ENCODE measurements around the gene ASB13.

The ASB13 gene, protein sequence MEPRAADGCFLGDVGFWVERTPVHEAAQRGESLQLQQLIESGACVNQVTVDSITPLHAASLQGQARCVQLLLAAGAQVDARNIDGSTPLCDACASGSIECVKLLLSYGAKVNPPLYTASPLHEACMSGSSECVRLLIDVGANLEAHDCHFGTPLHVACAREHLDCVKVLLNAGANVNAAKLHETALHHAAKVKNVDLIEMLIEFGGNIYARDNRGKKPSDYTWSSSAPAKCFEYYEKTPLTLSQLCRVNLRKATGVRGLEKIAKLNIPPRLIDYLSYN

DNA sequence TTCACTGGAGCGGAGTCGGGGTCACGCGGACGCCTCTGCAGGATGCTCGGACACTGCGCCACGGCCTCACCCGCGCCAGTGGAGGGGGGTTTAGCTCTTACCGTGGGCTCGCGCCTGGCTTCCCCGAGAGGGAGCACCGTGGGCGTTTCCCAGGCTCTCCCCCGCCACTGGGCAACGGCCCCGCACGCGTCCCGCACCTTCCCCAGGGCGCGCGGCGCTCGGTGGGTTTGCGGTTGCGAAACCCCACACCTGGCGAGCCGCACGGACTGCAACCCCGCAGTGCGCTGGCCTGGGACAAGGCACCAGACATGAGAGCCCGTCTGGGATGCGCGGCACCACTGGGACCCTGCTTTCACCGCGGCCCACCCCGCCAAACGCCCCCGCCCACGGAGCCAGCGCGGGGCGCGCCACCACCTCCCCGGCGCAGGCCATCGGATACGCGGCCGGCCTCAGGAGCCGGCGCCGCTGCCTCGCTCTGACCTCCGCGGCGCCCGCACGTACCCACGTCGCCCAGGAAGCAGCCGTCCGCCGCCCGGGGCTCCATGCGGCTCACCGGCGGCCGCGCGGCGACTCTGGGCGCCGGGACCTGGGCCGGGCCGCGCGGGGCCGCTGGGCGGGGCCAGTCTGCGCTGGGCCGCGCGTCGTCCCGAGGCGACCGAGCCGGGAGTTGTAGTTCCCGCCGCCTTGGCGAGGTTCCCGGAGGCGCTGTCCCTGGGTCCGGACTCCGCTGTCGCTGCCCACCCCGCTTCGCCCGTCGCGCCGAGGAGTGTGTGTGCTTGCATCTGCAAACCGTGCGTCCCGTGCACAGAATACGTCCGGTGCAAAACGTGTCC is at the start of gene ASB13:
TSS of gene ASB13 (minus strand) at position 588 of the 833 bp plus-strand sequence. CDS start at position 544, 44 bp downstream.
- peak; percentile 22 for DNase-seq (ENCODE audit: low read depth)

DNA sequence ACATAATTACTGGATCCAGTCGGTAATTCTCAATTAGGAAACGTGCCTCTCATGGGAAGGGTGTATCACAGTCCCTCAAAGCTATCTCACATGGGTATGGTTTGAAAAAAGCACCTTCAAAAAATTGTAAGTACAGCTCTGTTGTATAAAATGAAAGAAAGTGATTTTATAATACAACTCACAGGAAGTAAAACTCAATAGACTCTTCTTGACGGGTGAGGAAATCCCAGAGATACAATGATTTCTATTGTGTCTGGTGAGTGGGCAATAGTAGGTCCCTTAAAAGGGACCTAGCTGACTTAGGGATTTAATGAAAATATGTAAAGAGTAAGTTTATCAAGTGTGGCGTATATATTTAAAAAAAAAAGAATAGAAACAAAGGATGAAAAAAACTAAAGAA is 45.2 kb upstream of the ASB13 start:
- no peak for DNase-seq (ENCODE audit: low read depth)

DNA sequence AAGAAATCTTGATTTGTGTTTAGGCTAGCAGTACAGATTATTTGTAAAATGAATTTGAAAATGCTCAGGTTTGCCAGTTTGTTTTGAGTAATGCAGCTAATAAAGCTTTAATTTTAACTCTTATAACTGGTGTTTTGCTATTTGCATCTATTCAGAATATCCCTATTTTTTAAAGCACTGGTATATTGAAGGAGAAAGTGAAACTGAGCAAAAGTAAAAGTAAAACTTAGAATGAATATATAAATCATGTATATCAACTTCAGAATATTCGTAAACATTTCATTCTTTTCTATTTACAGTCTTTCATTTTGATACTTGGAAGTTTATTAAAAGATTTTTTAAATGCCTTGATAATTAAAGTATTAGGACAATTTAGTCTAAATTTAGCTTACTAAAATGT is 44.5 kb upstream of the ASB13 start:
- DNase-seq (ENCODE audit: low read depth) = no peak

DNA sequence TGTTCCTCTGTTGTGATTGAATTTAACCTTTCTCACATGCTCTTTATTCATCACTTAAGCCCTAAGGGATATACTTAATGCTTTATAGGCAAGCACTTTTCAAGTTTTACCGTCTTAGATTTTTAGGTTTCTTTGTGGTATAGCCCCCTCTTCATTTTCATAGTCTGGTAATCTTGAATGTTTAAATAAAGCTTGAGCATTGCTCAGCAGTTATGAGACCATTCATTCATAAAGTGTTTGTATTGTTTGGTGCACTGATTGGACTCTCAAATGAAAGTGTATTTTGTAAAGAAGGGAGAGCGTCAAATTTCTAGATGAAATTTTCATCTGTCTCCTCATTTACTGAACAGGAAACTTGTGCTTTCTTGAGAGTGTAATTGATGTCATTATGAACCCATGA is 43.5 kb upstream of the ASB13 start:
- DNase-seq (ENCODE audit: low read depth) = no peak

DNA sequence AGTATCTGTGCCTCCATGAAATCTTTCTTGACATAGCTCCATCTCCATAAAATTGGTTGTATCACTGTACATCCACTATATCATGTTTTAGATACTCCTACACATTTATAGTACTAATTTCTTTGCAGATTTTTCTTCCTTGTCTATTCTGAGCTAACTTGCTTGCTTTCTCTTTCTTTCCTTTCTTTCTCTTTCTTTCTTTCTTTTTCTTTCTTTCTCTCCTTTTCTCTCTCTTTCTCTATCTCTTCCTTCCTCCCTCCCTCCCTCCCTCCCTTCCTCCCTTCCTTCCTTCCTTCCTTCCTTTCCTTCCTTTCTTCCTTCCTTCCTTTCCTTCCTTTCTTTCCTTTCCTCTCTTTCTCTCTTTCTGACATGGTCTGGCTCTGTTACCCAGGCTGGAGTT is 42.0 kb upstream of the ASB13 start:
- DNase-seq (ENCODE audit: low read depth) = no peak

DNA sequence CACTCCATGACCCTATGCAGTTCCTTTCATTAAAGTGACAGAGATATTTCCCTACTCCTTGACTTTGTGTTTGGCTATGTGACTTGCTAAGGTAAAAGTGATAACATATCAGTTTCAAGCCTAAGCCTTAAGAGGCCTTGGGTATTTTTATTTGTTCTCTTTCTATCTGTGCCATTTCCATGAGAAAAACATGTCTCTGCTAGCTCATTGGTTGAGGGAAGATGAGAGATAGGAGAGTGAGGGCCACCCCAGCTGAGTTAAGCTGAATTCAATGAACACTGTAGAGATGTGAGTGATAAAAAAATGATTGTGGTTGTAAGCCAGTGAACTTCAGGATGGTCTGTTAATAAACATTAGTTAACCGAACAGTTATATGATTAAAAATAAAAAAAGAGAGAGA is 31.7 kb upstream of the ASB13 start:
- no peak for DNase-seq (ENCODE audit: low read depth)

DNA sequence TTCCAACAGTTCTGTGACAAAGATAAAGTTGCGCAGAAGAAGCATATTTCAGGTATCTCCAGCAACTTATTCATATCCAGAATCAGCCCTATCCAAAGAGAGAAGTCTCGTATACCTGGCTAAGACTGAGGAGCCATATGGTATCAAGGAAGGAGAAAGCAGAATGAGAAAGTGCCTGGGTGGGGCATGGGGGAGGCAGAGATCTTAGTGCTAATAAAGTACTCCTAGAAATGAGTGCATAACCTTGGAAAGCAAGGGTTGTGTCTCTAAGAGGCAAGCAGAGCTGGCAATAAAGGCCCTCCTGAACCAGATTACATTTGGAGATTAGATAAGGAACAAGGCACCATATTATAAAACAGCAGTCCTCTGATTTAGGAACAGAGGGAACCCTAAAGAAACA is 30.9 kb upstream of the ASB13 start:
- DNase-seq (ENCODE audit: low read depth) = no peak

DNA sequence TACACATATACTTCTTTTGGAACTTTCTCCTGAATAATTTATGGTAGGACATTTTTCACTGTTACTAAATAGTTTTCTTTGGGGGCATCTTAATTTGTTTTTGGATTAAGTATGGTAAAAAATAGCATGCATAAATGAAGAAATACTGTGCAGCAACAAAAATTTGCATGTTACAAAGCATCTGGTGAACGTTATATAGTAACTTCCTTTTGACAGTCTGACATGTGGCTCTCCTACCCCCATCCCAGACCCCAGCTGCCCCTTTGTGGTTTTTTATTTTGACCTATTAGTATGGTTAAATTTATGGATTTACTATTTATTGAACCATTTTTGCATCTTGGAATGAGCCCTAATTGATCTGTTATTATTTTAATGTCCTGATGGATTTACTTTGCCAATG is 28.2 kb upstream of the ASB13 start:
- no peak for DNase-seq (ENCODE audit: low read depth)

DNA sequence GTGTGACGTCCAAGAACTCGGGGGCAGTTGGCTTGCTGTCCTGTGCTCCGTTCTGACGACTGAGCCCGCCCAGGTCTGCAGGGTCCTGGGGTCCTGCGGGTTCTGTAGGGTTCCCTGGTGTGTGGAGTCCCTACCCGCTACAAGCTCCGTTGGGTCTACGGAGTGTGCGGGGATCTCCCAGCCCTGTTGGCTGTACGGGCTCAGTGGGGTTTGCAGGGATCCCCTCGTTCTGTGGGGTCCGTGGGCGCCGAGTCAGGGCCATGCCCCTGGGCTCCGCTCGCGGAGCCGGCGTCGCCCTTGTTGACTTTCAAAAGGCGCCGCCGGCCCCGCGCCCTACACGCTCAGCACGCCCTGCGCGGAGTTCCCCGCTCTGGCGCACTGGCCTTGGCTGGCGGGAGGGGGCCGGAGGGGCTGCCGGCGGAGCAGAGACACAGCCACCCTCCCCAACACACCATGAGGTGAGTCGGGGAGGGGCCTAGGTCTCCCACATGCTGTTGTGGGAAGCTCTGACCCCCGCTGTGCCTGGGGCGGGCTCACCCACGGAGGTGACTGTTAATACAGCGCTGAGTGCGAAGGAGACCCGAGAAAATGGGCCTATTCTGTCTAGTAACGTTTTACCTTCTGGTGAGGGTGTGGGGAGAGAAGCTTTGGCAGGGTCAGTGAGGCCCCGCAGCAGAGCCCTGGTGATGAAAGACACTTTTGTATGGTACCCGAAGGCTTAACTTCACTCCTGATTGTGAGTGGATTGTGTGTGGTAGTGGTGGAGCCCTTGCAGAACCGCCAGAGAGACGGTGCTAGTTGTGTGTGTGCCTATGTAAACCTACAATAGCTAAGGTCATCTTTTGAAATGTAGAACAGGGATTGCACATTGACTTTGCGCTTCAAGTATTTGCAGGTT is 26.3 kb upstream of the ASB13 start:
- peak; percentile 29 for DNase-seq (ENCODE audit: low read depth)

DNA sequence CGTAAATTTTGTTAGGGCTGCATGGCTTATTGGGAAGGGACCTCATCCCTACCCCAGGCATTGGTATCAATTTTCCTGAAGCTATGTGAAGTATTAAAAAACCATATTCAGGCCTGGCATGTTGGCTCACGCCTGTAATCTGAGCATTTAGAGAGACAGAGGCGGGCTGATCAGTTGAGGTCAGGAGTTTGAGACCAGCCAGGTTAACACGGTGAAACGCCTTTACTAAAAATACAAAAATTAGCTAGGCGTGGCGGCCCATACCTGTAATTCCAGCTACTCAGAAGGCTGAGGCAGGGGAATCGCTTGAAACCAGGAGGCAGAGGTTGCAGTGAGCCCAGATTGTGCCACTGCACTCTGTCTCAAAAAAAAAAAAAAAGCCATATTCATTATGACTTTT is 25.4 kb upstream of the ASB13 start:
- DNase-seq (ENCODE audit: low read depth) = no peak

DNA sequence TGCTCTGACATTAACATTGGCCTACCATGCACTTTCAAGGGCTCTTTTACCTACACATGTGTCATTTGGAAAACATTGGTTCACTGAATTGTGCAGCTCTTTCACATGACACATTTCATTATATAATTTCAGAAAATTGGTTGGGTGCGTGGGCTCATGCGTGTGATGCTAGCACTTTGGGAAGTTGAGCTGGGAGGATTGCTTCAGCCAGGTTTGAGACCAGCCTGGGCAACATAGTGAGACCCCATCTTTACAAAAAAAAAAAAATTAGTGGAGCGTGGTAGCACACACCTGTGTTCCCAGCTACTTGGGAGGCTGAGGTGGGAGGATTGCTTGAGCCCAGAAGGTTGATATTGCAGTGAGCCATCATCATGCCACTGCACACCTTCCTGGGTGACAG is 22.2 kb upstream of the ASB13 start:
- DNase-seq (ENCODE audit: low read depth) = no peak

DNA sequence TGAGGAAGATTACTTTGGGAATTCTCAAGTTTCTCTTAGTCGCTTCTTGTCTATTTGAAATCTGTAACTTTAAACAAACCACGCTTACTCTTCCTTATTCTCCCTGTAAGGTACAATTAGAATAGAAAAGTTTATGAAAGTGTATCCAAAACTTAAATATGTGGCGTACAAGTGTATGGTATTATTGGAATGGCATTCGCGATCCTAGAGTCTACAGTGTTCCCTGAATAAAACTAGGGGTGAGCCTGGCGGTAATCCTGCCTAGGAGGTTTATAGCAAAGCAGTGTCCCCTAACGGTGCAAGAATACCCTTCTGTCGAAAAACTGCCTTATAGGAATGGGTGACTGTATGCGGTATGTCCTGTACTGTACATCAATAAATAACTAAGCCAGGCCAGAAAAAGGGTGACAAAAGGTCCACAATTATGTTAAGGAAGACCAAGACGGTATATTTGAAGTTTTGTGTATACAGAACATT is 19.4 kb upstream of the ASB13 start:
- no peak for DNase-seq (ENCODE audit: low read depth)

DNA sequence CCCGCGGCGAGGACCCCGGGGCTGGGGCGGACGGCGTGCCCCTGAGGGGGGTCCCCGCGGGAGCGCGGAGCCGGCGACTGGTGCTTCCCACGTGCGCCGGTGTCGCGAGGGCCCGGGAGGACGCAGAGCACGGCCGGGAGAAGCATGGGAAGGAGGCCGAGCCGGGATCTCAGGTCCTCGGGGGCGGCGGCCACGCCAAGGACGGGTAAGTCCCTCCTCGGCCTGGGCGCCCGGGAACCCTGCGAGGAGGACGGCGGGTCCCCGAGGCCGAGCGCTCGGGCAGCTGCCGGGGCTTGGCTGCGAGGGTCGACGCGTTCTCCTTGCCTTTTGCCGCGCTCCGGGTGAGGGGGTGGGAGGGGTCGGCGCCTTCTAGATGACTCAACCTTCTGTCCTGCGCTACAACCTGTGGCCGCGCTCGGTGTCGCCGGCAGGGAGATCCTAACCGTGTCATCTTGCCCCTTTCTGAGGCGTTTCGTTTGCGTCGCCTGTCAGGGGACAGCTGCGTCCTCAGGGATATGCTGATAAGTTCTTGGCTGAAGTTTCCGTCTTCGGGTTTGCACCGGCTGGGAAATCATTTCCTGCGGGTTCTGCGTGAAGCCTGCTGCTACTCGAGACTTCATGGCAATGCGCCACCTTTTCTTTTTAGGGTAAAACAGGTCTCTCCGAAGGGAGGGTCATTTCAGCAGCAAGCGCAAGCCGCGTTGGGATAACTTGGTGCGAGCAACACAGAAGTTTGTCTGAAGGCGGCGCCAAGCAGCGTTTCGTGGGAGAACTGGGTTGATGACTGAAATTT is 18.8 kb upstream of the ASB13 start:
- peak; percentile 6 for DNase-seq (ENCODE audit: low read depth)

DNA sequence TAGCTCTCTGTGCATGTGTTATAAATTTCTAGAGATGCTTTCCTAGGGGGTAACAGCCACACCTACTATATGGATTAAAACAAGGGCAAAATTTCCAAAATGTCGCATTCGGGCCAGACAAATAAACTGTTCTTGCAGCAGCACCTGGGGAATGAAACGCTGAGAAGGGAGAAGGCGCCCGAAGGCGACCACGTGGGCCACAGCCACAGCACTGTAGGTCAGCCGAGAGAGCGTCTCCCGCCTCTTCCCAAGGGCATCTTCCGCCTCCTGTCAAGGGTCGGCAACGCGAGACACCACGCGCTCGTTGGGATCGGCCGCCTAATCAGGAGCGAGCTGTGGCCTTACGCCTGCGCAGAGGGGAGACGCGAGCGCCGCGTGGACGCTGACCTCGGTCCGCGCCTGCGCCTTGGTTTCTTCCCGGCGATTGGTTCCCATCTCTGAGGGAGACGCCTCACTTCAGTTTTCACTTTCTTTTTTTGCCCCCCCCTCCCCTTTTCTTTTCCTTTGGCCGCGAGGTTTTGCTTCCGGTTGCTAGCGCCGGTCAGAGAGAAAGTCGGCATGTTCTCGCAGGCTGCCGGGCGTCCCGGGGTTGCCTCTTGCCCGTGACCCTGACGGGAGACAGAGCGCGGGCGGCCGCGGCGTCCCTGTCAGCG is 18.0 kb upstream of the ASB13 start, which contains the start of gene TASOR2:
TSS of gene TASOR2 (plus strand) at position 521 of the 653 bp plus-strand sequence. CDS start 35,805 bp downstream, outside the sequence.
- peak; percentile 95 for DNase-seq (ENCODE audit: low read depth)

DNA sequence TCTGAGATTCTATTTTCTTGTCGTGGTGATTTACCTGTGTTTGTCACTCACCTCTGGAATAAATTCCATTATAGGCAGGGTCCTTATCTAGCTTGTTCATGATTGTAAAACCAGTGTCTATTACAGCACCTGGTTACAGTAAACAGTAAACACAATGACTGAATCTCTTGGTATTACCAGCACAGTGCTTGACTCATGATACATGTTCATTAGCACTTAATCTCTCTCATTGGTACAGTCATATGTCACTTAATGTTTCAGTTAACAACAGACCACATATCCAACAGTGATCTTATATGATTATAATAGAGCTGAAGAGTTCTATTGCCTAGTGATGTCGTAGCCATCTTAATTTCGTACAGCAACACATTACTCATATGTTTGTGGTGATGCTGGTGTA is 16.7 kb upstream of the ASB13 start:
- DNase-seq (ENCODE audit: low read depth) = no peak

DNA sequence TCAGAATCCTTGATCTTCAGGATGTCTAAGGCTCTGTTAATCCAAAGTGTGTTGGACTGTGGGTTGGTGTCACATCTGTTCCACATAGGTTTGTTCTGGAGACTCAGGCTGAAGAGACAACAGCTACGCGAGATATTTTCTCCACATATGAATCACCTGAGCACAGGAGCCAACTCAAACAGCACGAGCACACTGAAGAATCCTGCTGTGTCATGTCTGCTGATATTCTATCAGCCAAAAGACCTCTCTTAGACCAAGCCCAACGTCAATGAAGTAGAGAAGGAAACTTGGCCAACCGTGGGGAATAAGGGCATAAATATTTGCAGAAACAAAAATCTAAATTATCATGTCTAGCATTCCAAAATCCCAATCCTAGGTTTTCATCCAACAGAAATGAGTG is 15.5 kb upstream of the ASB13 start:
- DNase-seq (ENCODE audit: low read depth) = no peak

DNA sequence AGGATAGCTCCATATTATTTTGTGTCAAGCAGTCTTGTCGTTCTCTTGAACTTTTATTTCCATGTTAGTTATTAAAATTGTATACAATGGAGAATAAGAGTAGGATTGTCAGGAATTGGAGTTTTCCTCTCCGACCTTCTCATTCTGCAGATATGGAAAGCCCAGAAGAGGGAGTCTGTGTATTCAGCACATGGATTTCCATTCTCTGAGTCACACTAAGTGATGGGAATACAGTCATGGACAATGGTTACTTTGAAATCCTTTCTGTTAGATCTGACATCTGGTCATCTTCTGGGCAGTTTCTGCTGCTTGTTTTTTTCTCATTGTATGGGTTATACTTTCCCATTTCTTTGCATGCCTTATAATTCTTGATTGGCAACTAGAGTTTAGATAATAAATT is 13.2 kb upstream of the ASB13 start:
- no peak for DNase-seq (ENCODE audit: low read depth)

DNA sequence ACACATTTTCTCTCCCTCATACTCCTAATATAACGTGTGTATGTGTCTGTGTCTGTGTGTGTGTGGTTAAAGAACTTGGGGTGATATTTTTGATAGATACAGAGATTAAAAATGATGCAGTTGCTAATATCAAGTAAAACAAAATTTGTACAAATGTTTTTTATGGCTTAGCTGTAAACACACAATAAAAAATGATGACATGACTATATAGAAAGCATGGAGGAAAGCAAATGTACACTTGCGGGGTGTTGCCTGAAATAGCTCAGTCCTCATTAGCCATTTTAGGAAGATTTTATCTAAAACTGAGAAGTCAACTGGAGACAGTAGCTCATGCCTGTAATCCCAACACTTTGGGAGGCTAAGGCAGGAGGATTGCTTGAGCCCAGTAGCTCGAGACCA is 12.6 kb upstream of the ASB13 start:
- DNase-seq (ENCODE audit: low read depth) = no peak

DNA sequence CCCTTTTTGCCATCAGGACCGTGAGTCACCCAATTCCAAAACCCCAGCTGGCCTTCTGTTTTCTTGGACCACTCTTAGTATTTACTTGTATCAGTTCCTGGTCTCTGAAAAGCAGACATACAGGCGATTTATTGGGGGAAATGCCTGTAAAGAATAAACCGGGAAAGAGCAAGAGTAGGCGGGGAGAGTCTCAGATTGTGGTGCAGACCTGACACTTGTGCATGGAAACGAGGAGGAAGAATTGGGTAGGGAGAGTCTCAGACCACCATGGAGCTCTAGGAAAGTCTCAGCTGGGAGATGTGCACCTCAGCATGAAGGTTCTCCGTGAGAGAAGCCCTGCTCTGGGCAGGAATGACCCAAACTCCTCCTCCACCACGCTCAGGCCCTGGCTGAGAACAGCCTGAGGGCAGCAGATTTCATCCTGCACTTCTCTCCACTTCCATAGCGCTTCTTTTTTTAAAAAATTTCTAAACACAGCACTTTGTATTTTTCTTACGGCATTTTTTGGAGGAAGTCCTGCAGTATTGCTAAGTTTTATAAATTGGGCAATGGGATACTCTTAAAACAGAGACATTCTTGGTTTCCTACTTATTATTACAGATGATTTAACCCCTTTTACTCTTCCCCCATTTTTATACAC is 12.1 kb upstream of the ASB13 start:
- DNase-seq (ENCODE audit: low read depth) = no peak

DNA sequence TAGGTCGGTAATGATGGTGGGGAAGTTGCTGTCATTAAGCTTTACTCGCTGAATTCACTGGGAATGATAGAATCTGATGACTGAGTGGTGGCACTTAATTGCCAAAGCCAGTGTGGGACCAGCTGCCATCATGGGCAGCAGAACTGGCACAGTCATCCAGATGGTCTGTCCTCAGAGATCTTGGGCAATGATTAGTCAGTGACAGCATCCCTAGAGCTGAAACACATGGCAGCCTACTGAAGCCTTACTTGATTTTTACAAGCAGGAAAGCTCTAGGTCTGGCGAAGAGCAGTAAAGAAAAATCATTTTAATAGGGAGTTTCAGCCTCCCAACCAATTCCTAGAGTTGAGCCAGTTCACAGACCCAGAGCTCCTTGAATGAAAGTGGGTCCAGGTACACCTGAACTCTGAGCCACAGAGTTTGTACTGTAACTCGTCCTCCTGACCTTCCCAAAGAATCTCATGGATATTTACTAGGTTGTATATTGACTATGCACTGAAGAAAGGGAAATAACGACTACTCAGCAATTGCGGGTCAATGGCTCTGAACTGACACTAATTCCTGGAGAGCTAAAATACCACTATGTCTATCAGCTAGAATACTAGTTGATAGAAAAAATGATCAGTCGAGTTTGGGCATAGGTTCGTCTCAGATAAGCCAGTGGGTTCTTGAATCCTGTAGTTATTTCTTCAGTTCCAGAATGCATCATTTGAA is 4.4 kb upstream of the ASB13 start:
- DNase-seq (ENCODE audit: low read depth) = no peak
